Measurements from ENCODE around the gene C11orf65.

C11orf65 gene

DNA sequence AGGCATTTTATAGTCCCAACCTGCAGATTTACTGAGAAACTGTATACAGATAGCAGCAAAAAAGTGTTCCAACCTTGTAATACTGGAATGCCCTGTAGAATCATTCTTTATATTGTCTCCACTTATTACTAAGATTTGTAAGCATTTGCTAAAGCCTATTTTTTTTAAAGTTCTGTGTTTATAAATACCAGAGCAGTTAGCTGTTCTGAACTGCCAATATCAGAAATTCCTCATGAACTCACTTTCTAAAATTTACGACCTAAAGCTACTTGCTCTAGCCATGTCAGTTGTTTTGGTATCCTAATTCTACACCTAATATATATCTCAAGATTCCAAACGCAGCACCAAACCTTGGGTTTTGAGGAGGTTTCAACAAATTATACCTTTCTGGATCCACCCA lies 103.2 kb downstream of the C11orf65 start:
- DNase-seq = no peak

- DNase-seq = no peak
Observed at GRCh38 chr11:108351468-108351867, 115.9 kb downstream of the C11orf65 start.

GRCh38 chr11:108346451-108346850 lies 120.9 kb downstream of the C11orf65 start:
- no peak for DNase-seq

GRCh38 chr11:108345767-108346166 lies 121.6 kb downstream of the C11orf65 start:
- DNase-seq = no peak

DNA sequence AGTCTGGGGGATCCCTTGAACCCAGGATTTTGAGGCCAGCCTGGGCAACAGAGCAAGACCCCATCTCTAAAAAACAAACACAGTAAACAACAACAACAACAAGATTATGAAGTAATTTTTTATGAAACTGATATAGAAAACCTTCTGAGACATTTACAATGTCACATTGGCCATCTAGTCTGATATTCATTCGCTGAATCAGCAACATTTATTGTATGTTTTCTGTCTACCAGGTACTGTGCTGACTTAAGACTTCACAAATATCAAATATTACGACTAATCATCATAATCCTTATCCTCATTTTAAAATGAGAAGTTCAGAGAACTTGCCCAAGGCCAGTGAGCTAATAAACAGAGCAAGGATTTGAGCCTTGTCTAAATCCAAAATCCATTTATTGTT lies 123.6 kb downstream of the C11orf65 start:
- DNase-seq = no peak

DNA sequence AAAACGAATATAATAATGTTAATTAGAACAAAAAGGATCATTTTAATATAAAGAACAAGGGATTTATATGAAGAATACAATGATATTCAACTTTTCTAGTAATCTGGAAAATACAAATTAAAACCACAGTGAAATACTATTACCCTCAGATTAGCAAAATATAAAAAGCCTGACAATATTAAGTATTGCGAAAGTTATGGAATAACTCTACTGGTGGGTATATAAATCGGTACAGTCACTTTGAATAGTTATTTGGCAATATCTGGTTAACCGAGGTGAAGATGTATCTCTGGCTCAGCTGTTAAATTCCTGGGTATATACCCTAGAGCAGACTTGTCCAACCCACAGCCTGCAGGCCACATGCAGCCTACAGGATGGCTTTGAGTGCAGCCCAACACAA lies 125.7 kb downstream of the C11orf65 start:
- DNase-seq = no peak

GRCh38 chr11:108340973-108341372 lies 126.4 kb downstream of the C11orf65 start:
- DNase-seq = no peak

DNA sequence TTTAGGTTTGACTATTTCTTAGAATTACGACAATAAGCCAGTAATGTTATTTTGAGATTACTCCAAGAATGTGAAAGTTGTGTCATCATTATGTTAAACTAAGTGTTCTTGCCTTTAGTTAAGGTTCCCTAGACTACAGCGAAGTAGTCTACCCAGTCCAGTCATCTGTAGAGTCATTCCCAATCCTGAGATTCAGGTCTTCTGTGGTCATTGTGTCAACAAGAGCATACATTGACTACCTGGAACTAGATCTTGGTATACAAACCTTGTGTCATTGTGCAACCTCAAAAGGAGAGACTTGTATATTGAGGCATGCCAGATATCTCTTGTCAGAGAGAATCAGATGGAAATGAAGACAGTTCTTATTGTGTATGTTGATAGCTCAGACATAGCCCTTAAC lies 128.6 kb downstream of the C11orf65 start:
- DNase-seq = no peak

- DNase-seq = no peak
Observed at GRCh38 chr11:108333403-108333899, 133.9 kb downstream of the C11orf65 start.

Measured in DMS79 treated with DMSO at 0.1 percent for 48 hours (cell line).